GM12864 (cell line): ENCODE results near the gene PRKG1.

ENCODE experiments used
- DNase-seq: peaks from one replicate; pipeline ENCODE4 v3.0.0-alpha.2; 2011; ENCODE audit warnings: low read depth
- H3K4me3 ChIP-seq: 2 replicates; pipeline ENCODE4 v1.5.1; 2011; ENCODE audit warnings: mild to moderate bottlenecking, low read depth, low read length, control low read depth
- TF ChIP-seq, protein P1 (sequence below): IDR thresholded peaks from 2 replicates; pipeline ENCODE4 v1.5.1; 2011; ENCODE audit warnings: low read depth, mild to moderate bottlenecking, moderate library complexity, low read length, control low read depth, inconsistent platforms; ENCODE audit errors: missing control alignments

PRKG1 gene

DNA sequence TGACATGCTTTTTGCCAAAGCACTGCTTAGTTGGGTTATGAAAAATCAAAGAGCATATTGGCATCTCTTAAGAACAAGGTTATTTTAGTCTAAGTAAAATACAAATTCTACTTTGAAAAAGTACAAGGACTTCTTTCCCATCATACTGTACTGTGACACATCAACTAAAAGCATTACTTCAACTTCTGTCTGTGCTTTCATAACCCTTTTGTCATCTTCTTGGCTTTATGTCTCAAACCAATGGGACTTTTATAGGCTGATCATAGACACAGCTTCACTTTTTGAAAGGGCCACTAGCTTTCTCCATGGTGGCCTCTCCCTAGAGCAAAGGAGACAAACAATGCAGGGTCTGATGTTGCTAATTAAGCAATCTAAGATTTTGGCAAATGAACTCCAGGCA, 814.0 kb downstream of the PRKG1 start:
- no peak overlapping the region for H3K4me3 ChIP-seq
- TF ChIP-seq, protein P1, sequence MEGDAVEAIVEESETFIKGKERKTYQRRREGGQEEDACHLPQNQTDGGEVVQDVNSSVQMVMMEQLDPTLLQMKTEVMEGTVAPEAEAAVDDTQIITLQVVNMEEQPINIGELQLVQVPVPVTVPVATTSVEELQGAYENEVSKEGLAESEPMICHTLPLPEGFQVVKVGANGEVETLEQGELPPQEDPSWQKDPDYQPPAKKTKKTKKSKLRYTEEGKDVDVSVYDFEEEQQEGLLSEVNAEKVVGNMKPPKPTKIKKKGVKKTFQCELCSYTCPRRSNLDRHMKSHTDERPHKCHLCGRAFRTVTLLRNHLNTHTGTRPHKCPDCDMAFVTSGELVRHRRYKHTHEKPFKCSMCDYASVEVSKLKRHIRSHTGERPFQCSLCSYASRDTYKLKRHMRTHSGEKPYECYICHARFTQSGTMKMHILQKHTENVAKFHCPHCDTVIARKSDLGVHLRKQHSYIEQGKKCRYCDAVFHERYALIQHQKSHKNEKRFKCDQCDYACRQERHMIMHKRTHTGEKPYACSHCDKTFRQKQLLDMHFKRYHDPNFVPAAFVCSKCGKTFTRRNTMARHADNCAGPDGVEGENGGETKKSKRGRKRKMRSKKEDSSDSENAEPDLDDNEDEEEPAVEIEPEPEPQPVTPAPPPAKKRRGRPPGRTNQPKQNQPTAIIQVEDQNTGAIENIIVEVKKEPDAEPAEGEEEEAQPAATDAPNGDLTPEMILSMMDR = no peak
- no peak for DNase-seq

DNA sequence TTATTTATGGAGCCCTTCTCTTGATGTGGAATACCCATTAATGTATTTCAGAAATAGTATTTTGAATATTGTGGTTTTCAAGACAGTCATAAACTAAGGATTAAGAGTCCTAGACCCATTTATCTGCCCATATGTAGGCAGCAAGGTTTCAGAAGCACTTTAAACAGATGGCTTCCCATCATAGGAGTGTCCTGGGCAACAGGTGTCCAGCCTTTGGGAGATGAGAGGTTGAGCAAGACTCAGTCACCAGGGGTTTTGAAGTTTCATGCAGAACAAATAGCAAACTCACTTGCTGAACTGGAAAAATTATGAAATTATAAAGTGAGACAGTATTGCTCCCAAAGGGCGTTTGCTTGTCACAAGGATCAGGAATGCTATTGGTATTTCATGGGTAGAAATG, 818.0 kb downstream of the PRKG1 start:
- DNase-seq = no peak

DNA sequence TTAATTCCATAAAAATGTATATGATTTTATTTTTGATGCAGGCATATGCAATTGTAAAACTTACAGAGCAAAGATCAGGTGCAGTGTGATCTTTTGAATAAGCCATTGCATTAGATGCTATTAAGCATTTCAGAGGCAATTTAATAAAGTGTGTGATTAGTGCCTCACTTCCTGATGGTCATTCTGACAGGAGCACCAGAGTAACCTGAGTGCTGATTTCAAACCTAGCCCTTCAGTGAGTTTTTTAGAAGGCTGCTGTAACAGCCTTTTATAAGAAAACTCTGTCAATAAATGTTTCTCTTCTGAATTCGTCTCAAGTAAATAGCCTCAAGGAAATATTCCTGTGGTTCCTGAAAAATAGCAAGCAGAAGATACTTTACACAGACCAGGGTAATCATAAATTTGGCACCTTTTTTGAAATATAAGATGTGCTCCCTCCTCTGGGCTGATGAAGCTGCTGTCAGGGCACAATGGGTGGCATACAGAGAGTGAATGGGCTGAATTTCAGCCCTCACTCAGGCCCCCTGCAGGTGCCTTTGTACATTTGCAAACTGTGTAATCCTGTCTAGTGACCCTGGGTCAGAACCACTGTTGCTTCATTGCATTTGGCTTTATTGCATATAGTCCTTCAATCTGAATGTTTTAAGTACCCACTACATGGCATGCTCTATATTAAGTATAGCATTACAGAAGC, 818.8 kb downstream of the PRKG1 start:
- no peak for DNase-seq
- TF ChIP-seq, protein P1 = peak; percentile 54

More for the DNA sequence above, 818.0 kb downstream of the PRKG1 start:
- no peak overlapping the region for H3K4me3 ChIP-seq
- TF ChIP-seq, protein P1 = no peak

DNA sequence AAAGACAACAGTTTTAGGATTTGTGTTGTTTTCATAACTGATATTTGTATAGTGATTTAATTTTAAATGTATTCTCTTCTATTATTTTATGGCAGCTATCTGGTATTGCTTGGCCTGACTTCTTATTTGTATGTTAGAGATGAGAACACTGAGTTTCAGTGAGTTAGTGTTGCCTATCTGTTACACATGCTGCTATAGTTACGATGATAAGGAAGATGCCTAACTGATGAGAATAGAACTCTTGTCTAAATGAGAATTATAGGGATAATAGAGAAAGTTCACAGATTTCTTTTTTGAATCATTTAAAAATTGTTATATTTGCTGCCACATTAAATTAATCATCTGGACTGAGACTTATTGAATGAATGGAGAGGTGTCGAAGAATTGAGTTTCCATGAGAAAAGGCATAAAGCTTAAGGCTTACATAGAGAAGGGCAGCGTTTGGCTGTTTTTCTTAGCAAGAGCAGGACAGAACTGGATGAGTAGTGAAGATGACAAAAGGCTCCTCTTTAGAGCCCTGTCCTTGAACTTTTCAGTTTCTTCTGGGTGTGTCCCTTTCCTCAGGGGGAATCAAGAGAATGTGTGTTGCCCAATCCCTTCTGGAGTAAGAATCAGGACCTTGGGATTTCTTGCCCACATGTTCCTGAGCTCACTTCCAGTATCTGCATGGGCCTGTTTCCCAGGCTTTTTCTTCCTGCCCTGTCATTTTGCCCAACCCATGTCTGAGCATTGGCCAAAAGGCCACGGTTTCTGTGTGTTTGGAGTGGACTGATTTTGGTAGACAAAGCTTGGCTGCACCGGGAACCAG, 820.7 kb downstream of the PRKG1 start:
- no peak overlapping the region for H3K4me3 ChIP-seq
- TF ChIP-seq, protein P1 = no peak
- no peak for DNase-seq

More for the DNA sequence above, 818.8 kb downstream of the PRKG1 start:
- H3K4me3 ChIP-seq = no peak overlapping the region

DNA sequence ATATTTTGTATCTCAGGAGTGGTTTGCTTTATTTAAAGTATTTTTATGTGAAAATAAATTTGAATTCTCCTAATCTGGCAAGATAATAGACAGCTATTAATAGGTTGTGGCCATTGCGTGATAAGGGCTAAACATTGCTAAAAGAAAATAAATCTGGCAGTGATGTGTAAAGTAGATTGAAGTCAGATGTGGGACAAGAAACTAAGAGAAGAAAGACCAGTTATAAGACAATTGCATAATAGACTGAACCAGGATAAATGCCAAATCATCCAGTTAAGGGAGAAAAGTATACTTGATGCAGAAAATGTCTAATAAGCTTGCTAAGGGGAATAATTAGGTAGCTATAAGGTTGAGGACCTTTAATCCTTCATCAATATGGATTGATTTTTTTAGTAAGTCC, 822.6 kb downstream of the PRKG1 start:
- TF ChIP-seq, protein P1 = no peak
- no peak for DNase-seq
- no peak overlapping the region for H3K4me3 ChIP-seq

DNA sequence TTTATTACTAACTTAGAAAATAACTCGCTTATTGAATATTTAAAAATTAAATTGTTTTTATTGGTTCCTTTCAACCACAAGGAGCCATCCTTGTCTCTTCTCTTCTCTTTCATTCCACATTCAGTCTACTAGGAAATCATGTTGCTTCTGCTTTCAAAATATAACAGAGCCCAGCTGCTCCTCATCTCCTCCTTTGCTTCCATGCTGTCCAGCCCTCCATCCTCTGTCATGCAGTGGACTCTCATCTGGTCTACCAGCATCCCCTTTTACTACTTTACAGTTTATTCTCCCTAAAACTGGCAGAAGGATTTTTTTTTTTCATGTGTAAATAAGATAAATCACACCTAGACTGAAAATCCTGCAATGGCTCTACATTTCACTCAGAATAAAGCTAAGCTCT, 823.3 kb downstream of the PRKG1 start:
- no peak for DNase-seq
- no peak overlapping the region for H3K4me3 ChIP-seq
- TF ChIP-seq, protein P1 = no peak

DNA sequence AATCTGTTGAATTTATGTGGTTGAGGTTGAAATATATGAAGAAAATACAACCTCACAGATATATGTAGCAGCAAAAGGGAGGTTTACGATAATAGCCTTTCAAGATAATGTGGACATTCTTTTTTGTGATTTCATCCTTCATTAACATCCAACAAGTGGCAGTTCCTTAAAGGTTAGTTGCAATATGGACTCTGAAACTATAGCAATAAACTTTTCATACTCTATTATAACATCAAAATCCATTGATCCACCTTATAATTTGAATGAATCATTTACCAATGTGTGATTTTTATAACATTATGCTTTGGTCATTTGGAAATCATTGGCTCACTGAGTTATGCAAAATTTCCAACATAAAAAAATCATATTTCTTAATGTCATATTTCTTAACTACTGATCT, 825.9 kb downstream of the PRKG1 start:
- TF ChIP-seq, protein P1 = no peak

More for the DNA sequence above, 825.9 kb downstream of the PRKG1 start:
- H3K4me3 ChIP-seq = no peak overlapping the region
- no peak for DNase-seq
